HUDEP-2 (cell line): ENCODE measurements around the gene FAM13A.

Experiments used
- DNase-seq, 76 experiments: peaks; one replicate each; lab custom pipeline; 2025; ENCODE audit not compliant: unreplicated experiment in 76 of 76; lab: John Stamatoyannopoulos, UW

The FAM13A gene

DNA sequence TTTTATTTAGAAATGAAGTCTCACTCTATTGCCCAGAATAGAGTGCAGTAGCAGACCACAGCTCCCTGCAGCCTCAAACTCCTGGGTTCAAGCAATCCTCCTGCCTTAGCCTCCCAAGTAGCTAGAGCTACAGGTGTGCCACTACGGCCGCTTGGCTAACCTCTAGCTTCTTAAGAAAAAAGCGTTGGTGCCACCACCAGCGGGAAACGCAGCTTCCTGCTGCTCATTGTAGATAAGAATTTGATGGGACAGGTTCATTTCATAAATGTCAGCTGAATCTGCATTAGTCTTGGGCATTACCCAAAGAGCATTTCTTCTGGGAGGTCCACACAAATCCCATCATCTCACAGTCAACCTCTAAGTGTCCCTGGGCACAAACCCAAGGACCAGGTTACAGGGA is 326.2 kb downstream of the FAM13A start:
- DNase-seq: no peak

- no peak for DNase-seq
Observed at GRCh38 chr4:88729146-88729760, 327.7 kb downstream of the FAM13A start.

DNA sequence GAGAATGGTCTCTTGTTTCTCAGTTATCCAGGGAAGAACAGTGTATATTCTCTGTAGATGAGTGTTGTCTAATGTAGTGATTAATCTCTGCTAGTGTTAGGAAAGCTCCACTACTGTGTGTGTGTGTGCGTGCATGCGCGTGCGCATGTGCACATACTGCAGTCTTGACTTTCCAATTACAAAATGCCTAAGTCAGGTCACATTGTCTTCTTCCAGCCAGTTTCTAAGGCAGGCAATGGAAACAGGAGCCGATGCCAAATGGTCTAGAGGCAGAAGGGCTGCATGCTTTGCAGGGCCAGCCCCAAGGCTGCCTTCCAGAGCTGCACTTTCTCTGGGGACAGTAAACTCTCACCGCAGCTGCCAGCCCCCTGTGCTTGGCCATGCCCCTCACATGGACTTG is 328.8 kb downstream of the FAM13A start:
- no peak for DNase-seq

DNA sequence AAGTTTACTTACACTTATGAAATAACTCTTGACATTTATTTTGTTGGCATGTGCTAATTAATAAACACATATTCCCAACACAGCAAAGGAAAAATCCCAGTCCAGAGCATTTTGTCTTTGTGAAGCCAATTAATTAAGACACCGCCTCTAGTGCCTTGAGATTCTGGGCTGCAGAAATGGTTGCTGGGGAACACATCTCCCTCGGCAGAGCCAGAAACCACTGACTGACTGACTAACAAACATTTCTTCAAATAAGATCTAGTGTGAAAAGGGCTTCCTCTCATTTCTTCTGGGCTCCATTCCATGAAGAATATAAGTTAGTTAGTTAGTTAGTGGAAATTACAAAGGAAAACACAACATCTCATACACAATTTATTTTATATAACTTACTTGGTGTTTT is 331.0 kb downstream of the FAM13A start:
- DNase-seq: no peak

GRCh38 chr4:88725143-88725542 is 331.8 kb downstream of the FAM13A start:
- DNase-seq: no peak

GRCh38 chr4:88724406-88724805 is 332.6 kb downstream of the FAM13A start:
- no peak for DNase-seq

DNA sequence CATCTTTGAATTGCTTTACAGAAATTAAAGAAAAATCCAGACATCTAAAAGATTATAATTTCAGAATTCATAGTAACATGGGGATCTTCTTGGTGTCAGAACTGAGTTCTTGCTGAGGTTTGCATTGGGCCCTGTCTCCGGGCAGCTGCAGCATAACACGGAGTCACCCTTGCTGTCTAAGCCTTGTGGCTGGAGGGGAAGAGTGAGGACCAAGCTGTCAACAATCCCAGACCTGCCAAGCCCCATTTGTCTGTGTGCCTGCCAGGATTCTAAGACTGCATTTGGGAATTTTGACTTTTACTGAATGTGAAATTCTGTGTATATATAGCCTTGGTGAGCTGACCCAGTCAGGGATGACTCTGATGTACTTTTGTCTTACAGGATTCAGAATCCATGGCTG is 334.2 kb downstream of the FAM13A start:
- DNase-seq: no peak

DNA sequence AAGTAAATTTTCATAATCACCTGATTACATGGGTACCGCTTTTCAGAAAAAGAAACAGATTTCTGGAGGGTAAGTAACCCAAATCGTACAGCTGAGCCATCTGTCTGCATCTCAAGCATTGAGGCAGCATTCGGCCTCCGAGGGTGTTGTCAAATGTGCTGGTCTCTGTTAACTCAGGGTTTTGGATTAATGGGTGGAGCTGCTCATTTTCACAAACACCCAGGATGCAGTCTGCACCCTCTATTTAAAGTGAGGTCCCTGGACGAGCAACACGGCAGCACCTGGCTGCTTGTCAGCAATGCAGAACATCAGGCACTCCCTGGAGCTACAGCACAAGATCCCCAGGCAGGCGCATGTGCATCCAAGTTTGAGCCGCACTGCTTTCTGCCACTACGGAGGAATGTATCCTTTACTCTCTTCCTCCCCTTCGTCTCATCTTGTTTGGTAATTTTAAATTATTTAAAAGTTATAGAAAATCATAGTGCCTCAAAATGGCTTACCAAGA is 334.7 kb downstream of the FAM13A start:
- DNase-seq: no peak

GRCh38 chr4:88720451-88721428 is 336.2 kb downstream of the FAM13A start:
- no peak for DNase-seq

GRCh38 chr4:88719381-88719780 is 337.6 kb downstream of the FAM13A start:
- DNase-seq: no peak

DNA sequence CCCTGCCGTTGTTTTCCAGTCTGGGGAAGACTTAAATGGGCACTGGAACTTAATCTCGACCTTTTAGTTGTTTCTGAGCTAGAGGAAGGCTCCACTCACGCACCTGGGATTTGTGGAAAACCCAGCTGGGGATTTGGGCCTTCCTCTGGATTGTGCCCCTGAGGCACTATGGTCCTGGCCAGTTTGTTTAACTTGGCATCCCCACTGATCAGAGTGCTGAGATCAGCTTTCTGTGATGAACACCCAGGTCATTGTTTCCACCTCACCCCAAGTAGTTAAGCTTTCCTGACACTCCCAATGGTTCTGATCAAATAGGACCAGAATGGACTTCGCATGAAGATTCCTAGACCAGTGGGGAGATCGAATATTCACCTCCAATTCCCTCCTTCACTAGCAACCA is 338.9 kb downstream of the FAM13A start:
- no peak for DNase-seq

DNA sequence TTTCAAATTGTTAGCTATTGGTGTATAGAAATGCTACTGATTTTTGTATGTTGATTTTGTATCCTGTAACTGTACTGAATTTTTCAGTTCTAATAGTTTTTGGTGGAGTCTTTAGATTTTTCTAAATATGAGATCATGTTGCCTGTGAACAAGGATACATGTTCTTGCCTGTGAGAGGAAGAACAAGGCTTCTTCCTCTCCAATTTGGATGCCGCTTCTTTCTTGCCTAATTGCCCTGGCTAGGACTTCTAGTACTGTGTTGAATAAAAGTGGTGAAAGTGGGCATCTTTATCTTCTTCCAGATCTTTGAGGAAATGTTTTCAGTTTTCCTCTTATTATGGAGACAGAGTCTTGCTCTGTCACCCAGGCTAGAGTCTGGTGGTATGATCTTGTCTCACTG is 343.2 kb downstream of the FAM13A start:
- no peak for DNase-seq

DNA sequence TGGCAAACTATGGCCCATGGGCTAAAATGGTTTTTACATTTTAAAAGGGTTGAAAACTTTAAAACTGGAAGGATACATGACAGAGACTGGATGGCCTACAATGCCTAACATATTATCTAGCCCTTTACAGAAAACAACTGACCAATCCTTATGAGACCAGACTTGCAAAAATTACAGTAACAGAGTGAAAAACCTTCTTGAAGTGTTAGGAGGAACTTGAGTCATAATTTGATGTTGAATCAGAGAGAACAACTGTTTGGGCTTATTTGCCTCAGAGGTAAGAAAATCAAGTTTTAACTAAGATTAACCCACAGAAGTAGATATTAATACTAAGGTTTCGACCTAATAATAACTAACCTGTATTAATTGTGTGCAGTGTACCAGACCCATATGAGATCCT is 347.0 kb downstream of the FAM13A start:
- DNase-seq: no peak

GRCh38 chr4:88706574-88706973 is 350.4 kb downstream of the FAM13A start:
- DNase-seq: no peak

GRCh38 chr4:88705805-88706492 is 351.0 kb downstream of the FAM13A start:
- DNase-seq: no peak

GRCh38 chr4:88705223-88705622 is 351.8 kb downstream of the FAM13A start:
- DNase-seq: no peak

- peak in 25 of 76 experiments; percentile 0 to 53 (median 12) for DNase-seq
Observed at GRCh38 chr4:88702782-88703181, 354.2 kb downstream of the FAM13A start.

GRCh38 chr4:88698519-88698918 is 358.5 kb downstream of the FAM13A start:
- DNase-seq: peak in 14 of 76 experiments; percentile 1 to 23 (median 4)

- peak in 57 of 76 experiments; percentile 1 to 50 (median 16) for DNase-seq
Observed at GRCh38 chr4:88697588-88698329, 359.2 kb downstream of the FAM13A start, which contains the start of gene NAP1L5. TSS of gene NAP1L5 (minus strand) at chr4:88697829. CDS start at chr4:88697754, 75 bp downstream.

- peak in 1 of 76 experiments; percentile 1 for DNase-seq
Observed at GRCh38 chr4:88697141-88697540, 359.8 kb downstream of the FAM13A start.
